ENCODE results near the gene MRPL52. TPM values are rescaled to one million over a fixed set of nuclear protein-coding genes. Genes with fewer than 3 reads are reported as not detected.

The MRPL52 gene
- total and polyA plus RNA-seq, 2 of the 13 experiments (the other 11 are each of a cell fraction or from before 2014, with no cell fraction given) = 118 to 329 TPM

DNA sequence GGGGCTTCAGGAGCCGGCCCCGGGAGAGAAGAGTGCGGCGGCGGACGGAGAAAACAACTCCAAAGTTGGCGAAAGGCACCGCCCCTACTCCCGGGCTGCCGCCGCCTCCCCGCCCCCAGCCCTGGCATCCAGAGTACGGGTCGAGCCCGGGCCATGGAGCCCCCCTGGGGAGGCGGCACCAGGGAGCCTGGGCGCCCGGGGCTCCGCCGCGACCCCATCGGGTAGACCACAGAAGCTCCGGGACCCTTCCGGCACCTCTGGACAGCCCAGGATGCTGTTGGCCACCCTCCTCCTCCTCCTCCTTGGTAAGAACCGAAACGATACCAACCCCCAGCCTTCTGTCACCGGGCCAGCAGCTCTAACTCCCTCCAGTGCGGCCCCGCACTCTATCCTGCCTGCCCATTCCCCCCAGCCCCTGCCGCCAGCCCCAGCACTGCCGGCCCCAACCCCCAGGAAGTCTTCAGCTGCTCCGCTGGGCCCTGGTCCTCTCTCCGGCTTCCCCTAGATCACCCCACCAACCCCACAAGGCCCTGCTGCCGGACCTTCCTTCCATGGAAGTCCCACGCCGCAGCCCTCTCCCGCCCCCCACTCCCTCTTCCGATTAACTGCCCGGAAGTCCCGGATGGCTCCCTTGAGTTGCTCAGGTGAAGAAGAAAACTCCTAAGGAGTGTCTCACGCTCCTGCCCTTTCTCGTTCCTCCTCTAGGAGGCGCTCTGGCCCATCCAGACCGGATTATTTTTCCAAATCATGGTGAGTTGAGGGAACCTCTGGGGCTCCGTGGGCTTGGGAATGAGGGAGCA lies 42.5 kb downstream of the MRPL52 start (continued):
- TF ChIP-seq, protein P1, sequence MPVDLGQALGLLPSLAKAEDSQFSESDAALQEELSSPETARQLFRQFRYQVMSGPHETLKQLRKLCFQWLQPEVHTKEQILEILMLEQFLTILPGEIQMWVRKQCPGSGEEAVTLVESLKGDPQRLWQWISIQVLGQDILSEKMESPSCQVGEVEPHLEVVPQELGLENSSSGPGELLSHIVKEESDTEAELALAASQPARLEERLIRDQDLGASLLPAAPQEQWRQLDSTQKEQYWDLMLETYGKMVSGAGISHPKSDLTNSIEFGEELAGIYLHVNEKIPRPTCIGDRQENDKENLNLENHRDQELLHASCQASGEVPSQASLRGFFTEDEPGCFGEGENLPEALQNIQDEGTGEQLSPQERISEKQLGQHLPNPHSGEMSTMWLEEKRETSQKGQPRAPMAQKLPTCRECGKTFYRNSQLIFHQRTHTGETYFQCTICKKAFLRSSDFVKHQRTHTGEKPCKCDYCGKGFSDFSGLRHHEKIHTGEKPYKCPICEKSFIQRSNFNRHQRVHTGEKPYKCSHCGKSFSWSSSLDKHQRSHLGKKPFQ (CRISPR knock-in tag; IDR thresholded peaks at IDR 0.05; ENCODE audit: insufficient replicate concordance) = no peak
- TF ChIP-seq ERF (CRISPR knock-in tag; IDR thresholded peaks at IDR 0.05) (0 out of 2 replicates have a peak, but pooled peaks have one; percentile 41), RXRB (CRISPR knock-in tag; IDR thresholded peaks at IDR 0.05; ENCODE audit: borderline replicate concordance) (peak; percentile 49; the same call in 1 of the 2 replicates), ZNF883 (CRISPR knock-in tag; IDR thresholded peaks at IDR 0.05; ENCODE audit: not compliant biosample characterization) (peak; percentile 14), ZBTB8A (CRISPR knock-in tag; IDR thresholded peaks at IDR 0.05; ENCODE audit: borderline replicate concordance, low read depth) (peak; percentile 72; the same call in 1 of the 2 replicates), SOX13 (IDR thresholded peaks at IDR 0.05) (no peak), SOX13 (CRISPR knock-in tag; conservative IDR thresholded peaks at IDR 0.05 in 1 of 2, IDR thresholded peaks at IDR 0.05 in 1 of 2) (peak; percentile 31 to 50; a peak in 1 of 4 replicates), BORCS8-MEF2B (CRISPR knock-in tag; IDR thresholded peaks at IDR 0.05) (peak; percentile 68; the same call in 1 of the 2 replicates), ZNF773 (CRISPR knock-in tag; IDR thresholded peaks at IDR 0.05; ENCODE audit: borderline replicate concordance) (0 out of 2 replicates have a peak, but pooled peaks have one; percentile 16), ZNF383 (CRISPR knock-in tag; IDR thresholded peaks at IDR 0.05; ENCODE audit: borderline replicate concordance) (no peak), ZNF263 (CRISPR knock-in tag; IDR thresholded peaks at IDR 0.05) (peak; percentile 14; the same call in 1 of the 2 replicates), SOX5 (CRISPR knock-in tag; IDR thresholded peaks at IDR 0.05; ENCODE audit: borderline replicate concordance) (peak; percentile 58; the same call in 1 of the 2 replicates), CHCHD3 (CRISPR knock-in tag; IDR thresholded peaks at IDR 0.05) (peak; percentile 59; the same call in 1 of the 2 replicates), NFYC (CRISPR knock-in tag; IDR thresholded peaks at IDR 0.05) (no peak)
- TF ChIP-seq, protein P2, sequence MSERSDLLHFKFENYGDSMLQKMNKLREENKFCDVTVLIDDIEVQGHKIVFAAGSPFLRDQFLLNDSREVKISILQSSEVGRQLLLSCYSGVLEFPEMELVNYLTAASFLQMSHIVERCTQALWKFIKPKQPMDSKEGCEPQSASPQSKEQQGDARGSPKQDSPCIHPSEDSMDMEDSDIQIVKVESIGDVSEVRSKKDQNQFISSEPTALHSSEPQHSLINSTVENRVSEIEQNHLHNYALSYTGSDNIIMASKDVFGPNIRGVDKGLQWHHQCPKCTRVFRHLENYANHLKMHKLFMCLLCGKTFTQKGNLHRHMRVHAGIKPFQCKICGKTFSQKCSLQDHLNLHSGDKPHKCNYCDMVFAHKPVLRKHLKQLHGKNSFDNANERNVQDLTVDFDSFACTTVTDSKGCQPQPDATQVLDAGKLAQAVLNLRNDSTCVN (CRISPR knock-in tag; IDR thresholded peaks at IDR 0.05; ENCODE audit: borderline replicate concordance) = 0 out of 2 replicates have a peak, but pooled peaks have one; percentile 54
- TF ChIP-seq, protein P3, sequence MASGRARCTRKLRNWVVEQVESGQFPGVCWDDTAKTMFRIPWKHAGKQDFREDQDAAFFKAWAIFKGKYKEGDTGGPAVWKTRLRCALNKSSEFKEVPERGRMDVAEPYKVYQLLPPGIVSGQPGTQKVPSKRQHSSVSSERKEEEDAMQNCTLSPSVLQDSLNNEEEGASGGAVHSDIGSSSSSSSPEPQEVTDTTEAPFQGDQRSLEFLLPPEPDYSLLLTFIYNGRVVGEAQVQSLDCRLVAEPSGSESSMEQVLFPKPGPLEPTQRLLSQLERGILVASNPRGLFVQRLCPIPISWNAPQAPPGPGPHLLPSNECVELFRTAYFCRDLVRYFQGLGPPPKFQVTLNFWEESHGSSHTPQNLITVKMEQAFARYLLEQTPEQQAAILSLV (CRISPR knock-in tag; IDR thresholded peaks at IDR 0.05; ENCODE audit: borderline replicate concordance) = peak; percentile 14
- TF ChIP-seq, protein P4, sequence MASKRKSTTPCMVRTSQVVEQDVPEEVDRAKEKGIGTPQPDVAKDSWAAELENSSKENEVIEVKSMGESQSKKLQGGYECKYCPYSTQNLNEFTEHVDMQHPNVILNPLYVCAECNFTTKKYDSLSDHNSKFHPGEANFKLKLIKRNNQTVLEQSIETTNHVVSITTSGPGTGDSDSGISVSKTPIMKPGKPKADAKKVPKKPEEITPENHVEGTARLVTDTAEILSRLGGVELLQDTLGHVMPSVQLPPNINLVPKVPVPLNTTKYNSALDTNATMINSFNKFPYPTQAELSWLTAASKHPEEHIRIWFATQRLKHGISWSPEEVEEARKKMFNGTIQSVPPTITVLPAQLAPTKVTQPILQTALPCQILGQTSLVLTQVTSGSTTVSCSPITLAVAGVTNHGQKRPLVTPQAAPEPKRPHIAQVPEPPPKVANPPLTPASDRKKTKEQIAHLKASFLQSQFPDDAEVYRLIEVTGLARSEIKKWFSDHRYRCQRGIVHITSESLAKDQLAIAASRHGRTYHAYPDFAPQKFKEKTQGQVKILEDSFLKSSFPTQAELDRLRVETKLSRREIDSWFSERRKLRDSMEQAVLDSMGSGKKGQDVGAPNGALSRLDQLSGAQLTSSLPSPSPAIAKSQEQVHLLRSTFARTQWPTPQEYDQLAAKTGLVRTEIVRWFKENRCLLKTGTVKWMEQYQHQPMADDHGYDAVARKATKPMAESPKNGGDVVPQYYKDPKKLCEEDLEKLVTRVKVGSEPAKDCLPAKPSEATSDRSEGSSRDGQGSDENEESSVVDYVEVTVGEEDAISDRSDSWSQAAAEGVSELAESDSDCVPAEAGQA (IDR thresholded peaks at IDR 0.05; ENCODE audit: low read depth) = 0 out of 2 replicates have a peak, but pooled peaks have one; percentile 43
- TF ChIP-seq, protein P4 (CRISPR knock-in tag; IDR thresholded peaks at IDR 0.05; ENCODE audit: borderline replicate concordance) = 0 out of 2 replicates have a peak, but pooled peaks have one; percentile 14

All from HepG2 (cell line).